MV-4-11 (cell line): ENCODE results near the gene STK39.
A peak's percentile ranks its signal among the peaks of the same experiment; 100 is the strongest.
"Not testable (repeated sequence)": the region's sequence is repeated elsewhere in the genome, so short reads cannot be mapped to it uniquely, and the experiment has no call there.

Source experiments
- DNase-seq: peaks from one replicate; lab custom pipeline; 2025; lab: John Stamatoyannopoulos, UW

Gene STK39

DNA sequence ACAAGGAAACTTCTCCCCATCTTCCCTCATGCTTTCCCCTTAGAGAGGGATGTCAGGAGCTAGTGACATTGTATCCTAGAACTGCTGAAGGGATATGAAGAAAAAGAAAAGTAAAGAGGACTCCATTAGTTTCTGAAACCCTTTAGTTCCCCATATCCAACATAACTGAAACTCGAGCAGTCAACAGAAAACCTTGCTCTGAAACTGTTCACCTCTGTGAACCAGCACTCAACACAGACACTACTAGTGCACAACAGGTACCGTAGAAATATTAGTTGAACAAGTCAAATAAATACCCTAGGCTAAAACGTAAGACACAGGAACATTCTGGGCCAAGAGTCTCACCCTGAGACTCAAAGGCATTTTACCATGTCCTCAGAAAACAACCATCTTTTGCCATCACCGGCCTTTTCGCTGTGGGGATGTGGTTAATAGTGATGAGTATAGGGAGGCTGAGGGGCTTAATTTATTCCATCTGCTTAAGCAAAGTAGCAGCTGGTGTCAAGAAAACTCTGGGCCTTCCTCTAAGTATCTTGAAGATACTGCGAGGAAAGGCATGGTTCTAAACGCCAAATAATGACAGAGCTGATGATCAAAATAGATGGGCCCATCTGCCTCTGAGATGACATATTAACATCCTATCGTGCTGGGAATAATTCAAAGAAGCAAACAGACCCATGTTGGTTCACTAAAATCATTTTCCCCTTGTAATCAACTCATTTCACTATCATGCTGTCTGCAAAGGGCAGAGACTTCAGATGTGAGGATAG lies 156.8 kb downstream of the STK39 start:
- DNase-seq, result no peak

DNA sequence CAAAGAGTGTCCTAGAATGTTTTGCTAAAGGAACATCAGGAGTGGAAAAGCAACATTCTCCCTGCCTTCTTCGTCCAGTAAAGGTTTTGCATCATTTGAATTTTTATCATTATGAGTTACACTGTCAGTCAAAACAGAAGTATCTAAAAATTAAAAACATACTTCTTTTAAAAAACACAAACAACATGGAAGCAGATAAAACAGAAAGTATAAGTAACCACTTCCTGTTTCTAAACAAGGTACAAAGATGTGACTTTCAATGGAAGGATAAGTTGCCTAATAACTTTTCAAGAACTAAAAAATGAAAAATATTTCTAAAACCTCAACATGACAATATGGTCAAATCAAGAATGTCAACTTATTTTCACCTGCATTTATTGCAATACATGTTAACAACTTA lies 158.2 kb downstream of the STK39 start:
- peak; percentile 38 for DNase-seq

DNA sequence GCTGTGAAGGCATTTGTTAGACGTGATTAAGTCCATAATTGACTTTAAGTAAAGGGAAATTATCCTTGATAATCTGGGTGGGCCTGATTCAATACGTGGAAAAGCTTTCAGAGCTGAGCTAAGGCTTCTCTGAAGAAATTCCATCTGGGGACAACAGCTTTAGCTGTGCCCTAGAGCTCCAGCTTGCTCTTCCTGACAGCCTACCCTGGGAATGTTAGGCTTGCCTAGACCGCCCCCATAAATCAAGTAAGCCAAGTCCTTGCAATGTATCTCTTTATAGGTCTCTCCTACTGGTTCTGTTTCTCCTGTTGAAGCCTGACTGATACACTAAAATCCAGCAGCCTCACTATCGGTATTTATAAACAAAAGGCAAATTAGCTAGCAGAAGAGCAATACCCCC lies 160.0 kb downstream of the STK39 start:
- DNase-seq, result no peak

DNA sequence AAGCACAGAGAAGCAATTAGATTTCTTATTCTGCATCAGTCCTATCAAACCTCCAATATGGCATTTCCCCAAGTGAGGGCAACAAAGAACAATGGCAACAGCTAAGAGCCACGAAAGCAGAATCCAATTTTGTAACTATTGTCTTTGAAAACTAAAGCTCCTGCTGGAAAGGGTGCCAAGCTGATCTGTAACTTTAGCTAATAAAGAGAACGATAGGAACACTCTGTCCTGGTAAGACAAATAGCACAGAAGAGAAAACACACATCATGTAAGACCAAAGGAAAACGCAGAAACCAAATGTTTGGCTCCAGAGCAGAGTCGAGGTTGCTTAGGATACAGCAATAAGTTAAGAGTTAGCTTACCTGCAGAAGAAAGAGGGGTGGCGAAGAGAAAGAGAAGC lies 160.5 kb downstream of the STK39 start:
- DNase-seq, result no peak

DNA sequence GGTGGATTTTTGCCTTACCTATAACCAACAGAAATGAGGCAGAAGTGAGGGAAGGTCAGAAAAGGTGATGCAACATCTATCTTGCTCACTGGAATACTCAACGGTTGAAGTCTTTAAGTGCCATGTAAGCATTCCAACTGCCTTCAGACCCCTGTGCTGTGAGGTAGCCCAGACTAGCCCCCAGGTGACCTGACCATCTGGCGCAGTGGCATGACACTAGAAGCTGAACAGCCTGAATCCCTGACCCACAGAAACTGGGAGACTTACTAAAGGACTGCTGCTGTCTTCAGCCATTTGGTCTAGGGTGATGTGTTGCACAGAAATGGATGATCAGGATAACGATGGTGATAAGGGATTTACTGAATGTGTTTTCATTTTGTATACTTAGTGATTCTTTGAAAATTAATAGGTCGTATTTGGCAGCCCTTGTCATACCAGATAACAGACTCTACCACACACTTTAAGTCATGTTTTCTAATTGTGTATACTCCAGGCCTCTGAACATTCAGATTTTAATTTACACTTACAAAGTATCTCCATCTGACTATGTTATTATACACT lies 161.5 kb downstream of the STK39 start:
- DNase-seq, result no peak

DNA sequence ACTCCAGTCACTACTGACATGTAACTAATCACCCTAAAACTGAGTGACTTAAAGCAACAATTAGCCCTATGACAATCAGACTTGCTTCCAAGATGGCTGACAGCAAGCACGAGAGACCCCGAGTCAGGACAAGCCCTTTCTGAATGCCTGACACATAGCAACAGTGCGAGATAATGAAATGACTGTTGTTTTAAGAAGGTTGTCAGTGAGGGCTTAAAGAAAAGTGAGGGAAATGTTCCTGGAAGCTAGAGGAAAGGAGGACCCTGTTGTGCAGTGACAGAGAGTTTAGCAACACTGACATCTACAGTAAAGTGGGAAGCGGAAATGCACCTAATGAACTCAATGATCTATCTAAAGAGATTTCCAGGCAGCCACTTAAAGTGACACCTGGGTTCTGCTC lies 163.1 kb downstream of the STK39 start:
- no peak for DNase-seq

DNA sequence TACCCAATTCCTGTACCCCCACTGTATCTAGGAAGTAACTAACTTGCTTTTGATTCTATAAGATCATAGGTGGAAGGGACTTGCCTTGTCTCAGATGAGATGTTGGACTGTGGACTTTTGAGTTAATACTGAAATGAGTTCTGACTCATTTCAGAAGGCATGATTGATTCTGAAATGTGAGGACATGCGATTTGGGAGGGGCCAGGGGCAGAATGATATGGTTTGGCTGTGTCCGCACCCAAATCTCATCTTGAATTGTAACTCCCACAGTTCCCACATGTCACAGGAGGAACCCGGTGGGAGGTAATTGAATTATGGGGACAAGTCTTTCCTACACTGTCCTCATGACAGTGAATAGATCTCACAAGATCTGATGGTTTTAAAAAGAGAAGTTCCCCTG lies 165.9 kb downstream of the STK39 start:
- DNase-seq, result not testable (repeated sequence)

DNA sequence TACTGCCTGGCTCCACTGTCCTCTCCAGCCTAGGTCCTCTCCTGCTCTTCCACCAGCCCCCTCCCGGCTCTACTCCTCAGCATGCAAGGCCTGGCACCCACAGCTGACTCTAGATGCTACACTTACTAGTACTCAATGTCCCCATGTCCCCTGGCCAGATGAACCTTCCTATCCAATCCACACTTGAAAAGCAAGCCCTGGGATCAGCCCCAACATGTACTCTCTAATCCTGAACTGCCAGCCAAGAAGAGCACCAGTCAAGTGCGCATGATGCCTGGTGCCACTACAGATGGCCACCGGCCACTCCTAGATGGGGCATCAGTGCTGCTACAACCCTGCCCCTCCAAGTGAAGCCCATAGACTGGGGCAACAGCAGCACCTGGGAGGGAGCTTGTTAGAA lies 168.2 kb downstream of the STK39 start:
- no peak for DNase-seq

DNA sequence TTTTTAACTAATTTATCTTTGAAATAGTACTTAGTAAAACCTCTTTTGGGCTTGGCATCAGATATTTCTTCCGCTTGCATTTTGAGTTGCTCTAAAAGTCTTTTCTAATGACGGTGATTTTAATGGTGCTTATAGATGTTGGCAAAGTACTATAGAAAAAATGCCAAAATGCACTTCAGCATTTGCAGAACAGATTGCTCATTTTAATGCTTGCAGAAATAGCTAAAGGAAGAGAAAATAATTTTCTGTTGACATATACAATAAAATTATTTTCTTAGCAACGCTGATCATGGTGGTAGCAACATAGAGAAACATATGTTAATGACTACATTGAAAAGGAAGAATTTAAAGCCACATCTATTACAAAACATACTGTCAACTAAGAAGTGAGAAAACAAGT lies 170.7 kb downstream of the STK39 start:
- no peak for DNase-seq

DNA sequence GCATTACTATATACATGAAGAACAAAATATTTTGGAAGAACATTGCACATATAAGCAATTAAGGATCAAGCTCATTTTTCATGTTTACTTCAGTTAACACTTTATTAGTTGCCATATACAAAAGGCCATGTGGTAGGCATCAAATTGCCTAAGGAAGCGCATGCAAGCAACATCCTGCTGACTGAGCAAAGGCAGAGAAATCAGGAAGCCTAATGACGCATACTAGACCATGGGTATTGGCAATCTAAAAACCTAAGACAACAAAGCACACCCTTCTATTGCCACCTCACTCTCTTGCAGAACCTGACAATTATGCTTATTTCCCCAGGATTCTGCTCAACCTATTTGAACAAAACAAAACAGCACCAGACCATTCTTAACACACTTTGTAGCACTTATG lies 171.9 kb downstream of the STK39 start:
- no peak for DNase-seq

DNA sequence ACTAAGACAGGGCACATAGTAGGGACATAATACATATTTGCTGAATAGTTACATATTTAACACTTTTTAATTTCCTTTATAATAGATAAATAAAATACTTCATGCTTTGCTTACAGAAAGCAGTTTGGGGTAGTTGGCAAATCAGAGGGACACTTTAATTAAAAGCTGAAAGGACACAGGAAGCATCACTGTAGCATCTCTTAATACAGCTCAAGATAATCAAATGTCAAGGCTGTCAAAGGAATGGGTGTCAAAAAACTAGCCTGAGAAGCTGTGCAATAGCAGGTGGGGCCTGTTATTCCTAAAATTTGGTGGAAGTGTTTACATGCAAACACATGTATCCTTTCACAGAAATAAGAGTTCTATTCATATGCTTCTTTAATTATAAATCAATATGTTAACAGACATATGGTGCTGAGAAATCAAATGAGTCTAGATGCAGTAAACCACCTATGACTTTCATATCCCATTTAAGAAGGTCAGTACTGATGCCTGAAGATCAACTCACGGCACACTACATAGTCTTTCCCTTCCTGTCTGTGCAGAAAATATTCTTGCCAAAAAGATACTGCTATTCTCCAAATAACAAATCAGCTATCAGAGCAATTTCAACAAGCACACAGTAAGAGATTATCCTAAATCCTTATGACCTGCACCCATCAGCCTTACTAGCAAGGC lies 174.6 kb downstream of the STK39 start:
- no peak for DNase-seq

DNA sequence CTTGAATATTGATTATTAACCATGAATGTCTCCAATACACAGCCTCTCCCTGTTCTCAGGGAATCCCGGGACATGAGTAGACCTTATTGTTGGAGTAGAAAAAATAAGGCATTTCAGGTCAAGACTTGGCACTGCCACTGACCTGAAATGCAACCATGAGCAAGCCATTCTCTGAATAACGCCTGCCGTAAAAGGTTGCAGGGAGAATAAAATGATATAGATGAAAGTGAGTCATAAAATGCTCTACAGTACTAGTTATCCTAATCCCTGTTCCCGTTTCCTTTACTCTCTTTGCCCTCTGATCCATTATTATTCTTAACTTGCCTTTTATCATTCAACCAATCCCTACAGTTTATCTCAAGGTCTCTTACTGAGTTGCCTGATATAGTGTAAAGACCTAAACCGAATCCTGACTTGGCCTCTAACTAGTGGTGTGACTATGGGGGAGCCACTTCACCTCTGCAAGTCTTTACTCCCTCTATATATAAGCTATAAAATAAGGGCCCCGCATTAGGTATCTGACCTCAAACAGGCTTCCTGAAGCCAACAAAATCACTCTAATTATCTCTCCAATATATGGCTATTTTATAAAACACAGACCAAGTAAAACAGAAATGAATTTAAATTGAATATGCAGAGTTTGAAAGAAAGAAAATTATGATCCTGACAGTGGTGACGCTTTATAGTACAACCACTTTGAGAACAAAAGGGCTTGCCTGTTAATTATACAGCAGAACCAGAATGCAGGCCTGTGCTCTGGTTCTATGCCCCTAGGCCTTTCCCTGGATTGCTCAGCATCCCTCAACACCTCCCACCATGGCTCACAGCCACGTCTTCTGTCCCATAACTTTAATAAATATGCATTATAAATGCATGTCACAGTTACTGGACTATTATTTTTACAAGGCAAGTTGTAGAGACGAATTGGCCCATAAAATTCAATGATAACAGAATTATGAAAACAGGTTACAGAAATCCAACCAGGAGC lies 183.1 kb downstream of the STK39 start:
- DNase-seq, result no peak

DNA sequence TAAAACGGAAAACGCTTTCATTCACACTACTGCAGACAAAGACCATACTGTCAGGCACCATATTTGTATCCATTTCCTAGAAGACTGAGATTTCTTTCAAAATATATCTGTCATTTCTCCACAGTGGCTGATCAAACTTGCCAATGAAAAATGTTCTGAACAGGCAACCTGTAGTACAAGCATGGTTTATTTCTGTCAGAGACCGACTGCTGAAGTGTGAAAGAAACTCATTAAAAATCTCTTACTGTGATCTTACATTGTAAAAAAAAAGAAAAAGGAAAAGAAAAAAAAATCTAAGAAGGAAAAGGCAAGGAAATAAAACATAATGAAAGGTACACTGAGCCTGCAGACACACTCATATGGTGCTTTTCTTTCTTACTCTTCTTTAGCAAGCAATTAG lies 184.5 kb downstream of the STK39 start:
- no peak for DNase-seq

DNA sequence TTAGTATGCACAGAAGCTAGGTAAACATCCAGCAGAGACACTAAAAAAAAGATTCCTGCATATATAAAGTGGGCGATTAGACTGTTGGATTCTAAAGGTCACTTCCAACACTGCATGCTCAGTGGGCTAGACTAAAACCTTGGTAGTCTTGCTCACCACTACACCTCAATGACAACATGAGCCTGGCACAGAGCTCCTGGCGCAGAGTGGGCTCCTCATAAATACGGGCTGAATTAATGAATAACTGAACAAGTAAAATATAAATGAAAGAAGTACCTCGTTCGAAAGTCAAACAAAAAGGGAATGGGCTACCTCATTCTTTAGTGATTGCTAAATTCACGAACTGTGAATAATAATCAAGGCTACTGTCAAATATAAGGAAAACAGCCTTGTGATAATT lies 185.3 kb downstream of the STK39 start:
- DNase-seq, result no peak

DNA sequence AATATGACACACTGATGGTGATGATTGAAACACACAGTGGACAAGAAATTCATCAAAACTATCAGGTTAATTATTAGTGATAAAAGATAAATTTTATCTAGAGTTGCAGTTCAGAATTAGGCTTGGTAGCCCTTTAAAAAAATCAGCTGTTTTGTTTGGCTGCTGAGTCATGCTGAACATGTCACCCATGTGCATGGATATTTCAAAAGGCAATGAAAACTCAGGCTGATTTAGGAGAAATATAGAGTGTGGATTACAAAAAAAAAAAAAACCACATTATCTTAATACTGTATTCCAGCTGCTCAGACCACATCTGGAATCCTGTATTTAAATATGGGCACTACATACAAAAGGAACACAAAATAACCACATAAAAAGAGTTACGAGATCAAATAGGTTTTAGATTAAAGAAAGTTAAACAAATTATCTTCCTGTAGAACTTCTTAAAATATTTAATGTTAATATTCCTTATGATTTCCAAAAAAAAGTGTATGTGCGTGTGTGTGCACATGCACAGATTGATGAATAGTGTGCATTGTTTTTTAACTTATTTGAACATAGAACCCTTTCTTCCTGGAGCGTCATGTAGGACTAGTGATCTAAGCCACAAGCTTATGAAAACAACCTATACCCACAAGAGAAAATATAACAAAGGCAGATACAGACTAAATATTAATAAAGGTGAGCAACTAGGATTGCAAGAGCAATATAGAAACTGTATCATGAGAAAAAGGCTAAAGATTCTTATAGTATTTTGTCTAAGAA lies 186.2 kb downstream of the STK39 start:
- DNase-seq, result no peak

DNA sequence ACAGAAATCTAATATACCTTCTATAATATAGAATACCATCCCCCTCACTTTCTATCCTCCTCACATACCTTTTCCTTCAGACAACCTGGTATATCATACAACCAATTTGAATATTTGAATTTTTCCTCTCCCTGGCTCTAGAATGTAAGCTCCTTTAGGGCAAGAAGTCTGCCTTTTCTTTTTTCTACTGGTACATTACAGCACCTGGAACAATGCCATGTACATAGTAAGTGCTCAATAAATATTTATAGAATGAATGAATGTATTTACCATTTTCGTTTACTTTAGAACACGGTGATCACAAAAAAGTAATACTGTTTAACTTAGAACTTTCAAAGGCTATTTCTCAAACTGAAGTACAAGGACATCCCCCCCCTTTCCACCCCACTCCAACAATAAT lies 187.6 kb downstream of the STK39 start:
- no peak for DNase-seq

DNA sequence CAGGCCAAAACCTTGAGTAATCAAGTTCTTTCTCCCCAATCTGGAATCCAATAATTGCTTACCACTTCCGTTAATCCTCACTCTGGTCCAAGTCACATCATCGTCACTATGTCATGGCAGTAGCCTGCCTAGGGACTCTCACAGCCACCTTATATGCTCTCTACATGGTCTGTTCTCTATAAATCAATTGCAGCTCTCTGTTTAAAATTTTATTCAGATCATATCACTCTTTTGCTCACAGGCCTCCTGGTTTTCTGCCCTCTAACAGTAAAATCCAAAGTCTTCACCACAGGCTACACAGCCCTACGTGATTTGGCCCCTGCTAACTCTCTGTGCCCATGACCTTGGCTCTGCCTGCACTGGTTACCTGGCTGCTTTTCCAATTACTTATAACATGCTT lies 188.7 kb downstream of the STK39 start:
- DNase-seq, result no peak

DNA sequence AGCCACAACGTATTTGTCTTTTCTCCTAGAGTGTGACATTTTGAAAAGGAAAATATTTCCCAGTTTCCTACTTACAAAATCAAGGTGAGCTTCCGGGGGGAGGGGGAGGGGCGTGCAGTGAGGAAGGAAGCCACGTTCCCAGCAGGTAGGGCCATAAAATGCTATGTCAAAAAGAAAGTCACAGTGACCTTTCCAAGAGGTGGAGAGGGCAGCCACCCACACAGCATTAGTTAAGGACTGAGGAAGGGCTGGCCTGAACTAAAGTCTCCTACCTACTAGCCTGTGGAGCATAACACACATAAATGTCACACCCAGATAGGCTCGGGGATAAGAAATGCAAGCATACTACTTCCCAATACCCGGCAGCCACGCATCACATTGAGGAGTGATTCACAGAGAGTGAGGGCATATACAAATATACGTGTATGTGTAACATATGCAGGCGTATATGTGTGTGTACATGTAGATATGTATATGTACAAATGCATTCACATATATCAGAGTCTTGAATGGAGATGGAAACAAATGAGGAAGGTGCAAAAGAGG lies 191.1 kb downstream of the STK39 start:
- no peak for DNase-seq

DNA sequence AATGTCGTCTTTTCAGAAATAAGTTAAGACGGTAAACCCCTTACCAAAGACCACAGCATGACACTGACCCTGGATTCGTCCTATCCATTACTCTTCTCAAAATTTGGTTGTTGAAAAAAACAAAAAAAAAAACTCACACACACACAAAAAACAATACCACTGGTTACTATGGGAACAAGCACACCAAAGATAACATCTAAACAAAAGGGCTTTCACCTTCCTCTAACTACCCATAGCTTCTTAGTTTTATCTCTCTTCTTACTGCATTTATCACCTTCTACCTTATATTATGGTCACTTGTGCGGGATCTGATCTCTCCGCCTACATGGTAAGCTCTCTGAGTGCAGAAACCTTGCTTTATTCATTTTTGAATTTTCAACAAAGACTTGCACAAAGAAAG lies 192.7 kb downstream of the STK39 start:
- no peak for DNase-seq

DNA sequence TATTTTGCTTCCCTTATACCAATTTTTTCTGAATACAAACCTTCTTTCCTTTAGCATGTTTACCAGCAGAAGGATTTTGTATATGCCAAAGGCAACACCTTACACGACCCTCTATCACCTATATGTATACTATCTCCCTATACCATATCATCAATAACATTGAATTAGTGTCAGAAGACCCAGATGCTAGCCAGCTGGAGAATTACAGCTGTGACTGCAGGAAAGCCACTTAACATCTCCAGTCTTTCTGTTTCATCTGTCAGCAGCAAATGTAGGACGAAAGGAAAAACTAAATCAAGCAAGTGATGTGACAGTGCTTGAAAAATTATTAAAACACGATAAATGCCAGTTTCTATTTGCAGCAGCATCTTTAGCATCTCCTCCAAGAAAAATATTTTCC lies 193.7 kb downstream of the STK39 start:
- DNase-seq, result no peak

DNA sequence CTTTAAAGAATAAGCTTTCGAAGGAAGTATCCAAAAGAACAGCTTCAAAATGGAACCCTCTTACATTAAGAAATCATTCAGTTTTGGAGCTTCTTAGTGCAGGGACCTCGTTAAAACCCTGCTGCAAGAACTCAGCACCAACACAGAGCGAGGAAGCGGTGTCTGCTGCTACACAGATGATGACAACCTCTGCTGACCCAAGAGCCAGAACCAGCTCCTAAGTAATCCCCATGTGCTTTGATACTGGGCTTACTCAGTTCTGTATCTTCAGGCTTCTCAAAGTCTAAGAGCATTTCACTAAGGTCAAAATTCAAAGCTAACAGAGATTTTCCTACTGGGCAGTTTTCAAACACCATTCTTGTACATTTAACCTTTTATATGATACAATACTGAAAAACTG lies 194.6 kb downstream of the STK39 start:
- no peak for DNase-seq
